Thoracic aorta (tissue), 2 donors: Measurements from ENCODE around the gene LYSMD2. TPM values are rescaled to one million over a fixed set of nuclear protein-coding genes. Genes with fewer than 3 reads are reported as not detected.

Experiments
- ATAC-seq: fragments of 150-250 bp; one replicate; pipeline ENCODE4 v1.8.0; 2017; ENCODE audit warnings: low read depth; ENCODE audit not compliant: insufficient number of reproducible peaks, low FRiP score
- DNase-seq: peaks from one replicate; pipeline ENCODE4 v3.0.0-alpha.2; 2020; ENCODE audit warnings: low spot score
- H3K27ac ChIP-seq, 2 donors: fragments of 200-600 bp; sonication (generic); 1 replicate in 1 of 2; 2 replicates in 1 of 2; pipeline ENCODE4 v1.5.1; 2016; ENCODE audit warnings: mild to moderate bottlenecking in 2 of 2, moderate library complexity in 2 of 2
- H3K27me3 ChIP-seq: fragments of 200-600 bp; sonication (generic); replicated peaks from 2 replicates; pipeline ENCODE4 v1.6.0; 2016; ENCODE audit warnings: mild to moderate bottlenecking; ENCODE audit not compliant: insufficient read depth
- H3K36me3 ChIP-seq: fragments of 200-600 bp; sonication (generic); one replicate; pipeline ENCODE4 v1.5.1; 2016
- H3K4me1 ChIP-seq, 2 donors: fragments of 200-600 bp; sonication (generic); 1 replicate in 1 of 2; 2 replicates in 1 of 2; pipeline versions ENCODE4 v1.5.1 to v1.6.0; 2016; ENCODE audit warnings: low read depth in 2 of 2, mild to moderate bottlenecking in 1 of 2; ENCODE audit not compliant: control insufficient read depth in 1 of 2
- H3K4me3 ChIP-seq: fragments of 200-600 bp; sonication (generic); 2 replicates; pipeline ENCODE4 v1.5.1; 2016; ENCODE audit warnings: mild to moderate bottlenecking
- H3K9me3 ChIP-seq: fragments of 200-600 bp; sonication (generic); 2 replicates; pipeline ENCODE4 v1.5.1; 2016
- CTCF ChIP-seq: fragments of 200-600 bp; sonication (generic); IDR thresholded peaks from one replicate; pipeline ENCODE4 v1.5.1; 2019; ENCODE audit warnings: antibody characterized with exemption
- total RNA-seq, 2 donors: library from RNA; depleted of rRNA; stranded (reverse); fragments of >200 nt; gene quantifications; one replicate each; pipeline versions ENCODE4 v1.1.0 to v1.2.3, GENCODE V29; 2016

Gene LYSMD2
- total RNA-seq, 2 donors from 2014 or later = 16.8 to 21.8 TPM

GRCh38 chr15:51699373-51699772 is 38.1 kb downstream of the LYSMD2 start:
- H3K27me3 ChIP-seq = no peaks in the 10 kb centered on the region
- no peak for DNase-seq
- H3K27ac ChIP-seq = no peak overlapping the region
- no peaks in the 10 kb centered on the region for H3K36me3 ChIP-seq
- H3K4me3 ChIP-seq = no peak overlapping the region
- no peaks in the 10 kb centered on the region for H3K4me1 ChIP-seq
- no peak for ATAC-seq
- no peak for TF ChIP-seq CTCF
- H3K9me3 ChIP-seq = no peaks in the 10 kb centered on the region

GRCh38 chr15:51697163-51697562 is 40.3 kb downstream of the LYSMD2 start:
- Histone ChIP-seq H3K9me3 (no peaks in the 10 kb centered on the region), H3K36me3 (no peaks in the 10 kb centered on the region), H3K4me1 (no peaks in the 10 kb centered on the region), H3K27ac (no peak overlapping the region), H3K4me3 (no peak overlapping the region), H3K27me3 (no peaks in the 10 kb centered on the region)
- no peak for ATAC-seq
- no peak for TF ChIP-seq CTCF
- DNase-seq = no peak

- Histone ChIP-seq H3K27me3 (no peaks in the 10 kb centered on the region), H3K27ac (no peak overlapping the region), H3K4me3 (no peak overlapping the region), H3K36me3 (no peaks in the 10 kb centered on the region), H3K4me1 (no peaks in the 10 kb centered on the region), H3K9me3 (no peaks in the 10 kb centered on the region)
- DNase-seq = no peak
- no peak for ATAC-seq
- no peak for TF ChIP-seq CTCF
Measured at GRCh38 chr15:51696566-51696965, 40.9 kb downstream of the LYSMD2 start.

- no peaks in the 10 kb centered on the region for H3K9me3 ChIP-seq
- H3K36me3 ChIP-seq = no peaks in the 10 kb centered on the region
- H3K4me1 ChIP-seq = no peaks in the 10 kb centered on the region
- ATAC-seq (no peak), DNase-seq (no peak)
- no peak overlapping the region for H3K4me3 ChIP-seq
- H3K27me3 ChIP-seq = no peaks in the 10 kb centered on the region
- no peak overlapping the region for H3K27ac ChIP-seq
- no peak for TF ChIP-seq CTCF
Measured at GRCh38 chr15:51692154-51692553, 45.3 kb downstream of the LYSMD2 start.

- Histone ChIP-seq H3K9me3 (no peaks in the 10 kb centered on the region), H3K4me3 (no peak overlapping the region), H3K4me1 (no peaks in the 10 kb centered on the region), H3K36me3 (no peaks in the 10 kb centered on the region), H3K27ac (no peak overlapping the region), H3K27me3 (no peaks in the 10 kb centered on the region)
- ATAC-seq = no peak
- TF ChIP-seq CTCF = no peak
- DNase-seq = no peak
Measured at GRCh38 chr15:51688863-51689262, 48.6 kb downstream of the LYSMD2 start.
